GM19395 (cell line): ENCODE measurements around the gene NPAS3.

Experiments
- ATAC-seq: cut with Tn5 transposase; IDR thresholded peaks from one replicate; pipeline ENCODE4 v1.9.1; 2021; ENCODE audit warnings: mild to moderate bottlenecking, moderate library complexity; ENCODE audit not compliant: unreplicated experiment

NPAS3 gene

GRCh38 chr14:33464254-33464962 is 525.7 kb downstream of the NPAS3 start:
- no peak for ATAC-seq

DNA sequence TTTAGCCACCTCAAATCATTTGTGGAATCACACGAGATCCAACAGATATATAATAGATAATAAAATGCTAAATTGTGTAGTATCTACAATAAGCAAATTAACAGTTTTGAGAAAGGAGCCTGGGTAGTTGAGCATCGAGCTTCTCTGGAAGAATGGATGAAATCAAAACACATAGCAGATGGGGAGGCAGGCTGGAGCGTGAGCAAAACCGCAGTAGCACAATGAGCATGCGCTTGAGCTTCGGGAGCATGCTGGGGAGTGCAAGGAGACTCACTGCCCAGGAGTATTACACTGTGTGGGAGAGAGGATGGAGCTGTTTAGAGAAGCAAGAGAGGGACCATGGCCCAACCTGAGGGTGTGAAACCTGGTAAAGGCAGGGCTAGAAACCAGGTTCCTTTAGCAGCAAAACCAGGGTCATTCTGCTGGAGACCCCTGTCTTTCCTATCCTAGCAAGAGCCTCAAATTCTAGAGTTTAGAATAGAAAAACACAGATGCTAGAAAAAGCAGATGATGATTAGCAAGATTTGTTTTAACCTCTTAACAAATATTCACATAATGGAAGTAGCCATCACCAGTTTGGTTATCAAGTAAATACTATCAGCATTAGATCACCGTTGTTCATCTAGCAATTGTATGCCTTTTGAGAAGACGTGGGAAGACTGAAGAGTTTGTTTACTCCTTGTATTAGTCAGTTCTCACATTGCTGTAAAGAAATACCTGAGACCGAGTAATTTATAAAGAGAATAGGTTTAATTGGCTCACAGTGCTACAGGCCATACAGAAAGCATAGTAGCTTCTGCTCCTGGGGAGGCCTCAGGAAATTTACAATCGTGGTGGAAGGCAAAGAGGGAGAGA is 527.4 kb downstream of the NPAS3 start:
- ATAC-seq = no peak

DNA sequence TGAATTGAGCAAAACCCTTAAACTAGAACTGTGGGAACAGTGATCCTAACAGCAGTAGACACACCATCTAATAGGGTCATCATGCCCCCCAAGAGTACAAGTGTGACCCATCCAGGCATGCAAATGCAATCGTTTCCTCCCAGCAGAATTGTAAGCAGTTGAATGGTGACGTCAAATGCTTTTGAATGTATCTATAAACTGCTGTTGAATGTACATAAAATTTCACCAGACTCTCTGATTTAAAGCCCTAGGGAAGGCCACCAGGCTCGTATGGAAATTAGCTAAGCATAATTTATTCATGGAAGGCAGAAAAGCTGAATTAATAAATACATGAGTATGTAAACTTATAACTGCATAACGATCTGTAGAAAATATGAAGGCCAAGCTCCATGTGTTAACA is 529.3 kb downstream of the NPAS3 start:
- ATAC-seq = no peak

DNA sequence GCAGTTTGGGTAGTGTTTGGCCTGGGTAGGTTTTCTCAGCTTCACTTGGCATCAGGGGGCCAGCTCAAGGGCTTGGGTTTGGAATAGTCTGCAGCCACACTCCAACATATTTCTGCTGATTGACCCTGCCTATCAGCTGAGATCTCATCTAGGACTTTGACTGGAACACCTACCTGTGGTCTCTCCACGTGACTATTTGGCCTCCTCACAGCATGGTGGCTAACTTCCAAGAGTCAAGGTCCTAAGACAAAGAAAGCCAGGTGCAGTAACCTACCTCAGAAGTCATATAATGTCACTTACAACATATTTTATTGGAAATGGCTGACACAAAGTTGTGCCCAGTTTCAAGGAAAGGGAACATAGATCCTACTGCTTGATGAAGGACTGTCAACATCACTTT is 531.2 kb downstream of the NPAS3 start:
- ATAC-seq = no peak

- ATAC-seq = no peak
These were observed 533.1 kb downstream of the NPAS3 start for GRCh38 chr14:33471776-33472175.

DNA sequence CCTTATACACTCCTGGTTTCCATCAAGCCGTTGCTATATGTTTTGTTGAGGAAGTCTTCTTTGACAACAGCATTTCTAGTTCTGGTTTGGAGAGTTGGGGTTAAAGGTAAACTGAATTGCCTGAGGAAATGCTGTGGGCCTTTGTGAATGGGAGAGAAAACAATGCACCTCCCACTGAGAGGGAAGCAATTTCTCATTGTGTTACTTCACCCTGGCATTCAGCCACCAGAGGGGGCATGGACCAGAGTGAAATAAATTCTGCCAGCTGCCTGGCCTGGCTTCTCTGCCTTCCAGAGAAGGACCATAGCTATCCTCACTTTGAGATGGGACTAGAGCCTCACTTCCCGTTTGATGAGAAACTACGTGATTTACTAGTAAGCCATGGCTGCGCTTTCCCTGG is 536.9 kb downstream of the NPAS3 start:
- no peak for ATAC-seq

DNA sequence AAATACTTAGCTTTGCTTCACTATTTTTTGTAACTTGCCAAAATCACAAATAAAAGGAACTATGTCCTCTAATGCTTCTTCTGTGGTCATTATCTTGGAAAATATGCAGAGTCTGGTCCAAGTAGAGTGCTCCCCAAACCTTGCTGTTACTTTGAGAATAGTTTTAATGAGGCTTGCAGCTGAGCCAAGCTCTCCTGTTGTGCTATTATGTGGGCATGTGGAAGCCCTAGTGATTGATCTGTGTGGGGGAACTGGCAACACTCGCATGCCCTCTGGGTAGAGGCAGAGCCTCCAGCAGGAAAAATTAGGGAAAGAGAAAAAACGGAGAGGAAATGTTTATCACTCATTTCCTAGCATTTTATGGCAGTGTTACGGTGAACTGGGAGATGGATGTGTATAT is 539.1 kb downstream of the NPAS3 start:
- no peak for ATAC-seq

GRCh38 chr14:33480071-33480886 is 541.6 kb downstream of the NPAS3 start:
- no peak for ATAC-seq

GRCh38 chr14:33480887-33481184 is 542.2 kb downstream of the NPAS3 start:
- ATAC-seq = no peak

DNA sequence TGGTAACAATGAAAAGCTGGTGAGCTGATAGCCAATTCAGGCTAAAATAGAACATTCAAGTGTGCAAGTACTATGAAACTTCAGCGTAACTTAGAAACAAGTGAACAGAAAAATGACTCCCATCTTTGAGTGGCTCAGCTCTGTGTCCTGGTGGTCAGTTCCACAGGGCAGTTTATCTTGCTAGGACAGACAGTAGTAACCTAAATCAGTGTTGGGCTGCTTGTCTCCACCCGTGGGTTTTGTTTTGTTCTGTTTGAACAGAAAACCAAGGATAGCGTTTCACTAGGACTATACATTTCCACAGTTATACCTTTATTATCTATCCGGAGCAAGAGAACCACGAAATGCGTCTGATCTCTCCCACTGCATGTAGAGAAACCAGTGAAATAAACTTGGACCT is 544.4 kb downstream of the NPAS3 start:
- no peak for ATAC-seq

DNA sequence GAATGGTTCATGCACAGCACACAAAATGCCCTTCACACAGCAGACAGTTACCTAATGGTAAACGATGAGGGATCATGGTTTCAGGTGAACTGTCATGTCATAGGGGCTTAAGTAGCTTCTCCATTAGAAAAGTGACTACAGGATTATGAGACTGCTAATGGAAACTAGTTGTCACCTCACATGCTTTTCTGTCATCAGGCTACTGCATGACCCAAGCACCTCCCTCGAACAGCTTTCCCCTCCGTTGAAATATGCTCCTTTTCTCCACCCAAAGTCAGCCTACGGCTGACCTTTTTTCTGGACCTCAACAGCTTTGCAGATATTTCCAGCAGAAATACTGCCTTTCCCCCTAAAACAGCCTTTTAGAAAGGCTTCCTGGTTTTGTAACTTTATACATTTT is 544.9 kb downstream of the NPAS3 start:
- ATAC-seq = no peak

GRCh38 chr14:33484264-33484663 is 545.6 kb downstream of the NPAS3 start:
- no peak for ATAC-seq

- no peak for ATAC-seq
These were observed 547.7 kb downstream of the NPAS3 start for GRCh38 chr14:33486332-33486890.

DNA sequence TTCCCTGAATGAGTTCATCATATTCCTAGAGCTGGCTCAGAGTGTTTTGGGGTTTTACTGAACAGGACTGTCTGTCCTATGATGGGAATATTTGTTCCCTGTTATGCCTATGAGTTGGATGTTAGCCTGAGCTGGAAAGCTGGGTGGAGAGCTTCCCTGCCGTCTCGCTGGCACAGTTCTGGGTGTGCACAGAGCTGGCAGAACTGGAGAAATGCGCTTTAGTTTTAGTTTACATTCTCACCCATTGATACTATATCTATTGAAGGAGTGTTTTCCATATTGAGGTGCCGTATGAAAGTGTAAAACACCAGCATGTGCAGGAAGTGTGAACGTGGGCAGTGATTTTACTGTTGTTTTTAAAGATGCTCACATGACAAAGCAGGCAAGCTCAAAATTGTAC is 549.9 kb downstream of the NPAS3 start:
- ATAC-seq = no peak

DNA sequence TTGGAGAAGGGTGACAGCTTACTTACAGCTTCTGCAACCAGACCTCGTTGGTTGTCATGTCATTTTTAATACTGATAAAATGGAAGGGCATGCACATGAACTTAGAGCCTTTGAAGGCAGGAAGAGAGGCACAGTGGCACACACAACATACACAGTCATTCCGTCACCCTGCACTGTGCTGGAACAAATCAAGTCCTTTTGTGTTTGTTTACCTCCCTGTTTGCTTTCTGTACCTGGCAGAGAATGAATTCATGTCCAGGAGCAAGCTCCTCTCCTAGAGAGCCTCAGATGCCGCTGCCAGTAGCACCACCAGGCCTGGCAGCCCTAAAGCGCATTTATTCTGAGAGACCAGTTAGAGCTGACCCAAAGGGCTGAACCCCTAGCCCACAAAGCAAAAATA is 551.9 kb downstream of the NPAS3 start:
- ATAC-seq = no peak

DNA sequence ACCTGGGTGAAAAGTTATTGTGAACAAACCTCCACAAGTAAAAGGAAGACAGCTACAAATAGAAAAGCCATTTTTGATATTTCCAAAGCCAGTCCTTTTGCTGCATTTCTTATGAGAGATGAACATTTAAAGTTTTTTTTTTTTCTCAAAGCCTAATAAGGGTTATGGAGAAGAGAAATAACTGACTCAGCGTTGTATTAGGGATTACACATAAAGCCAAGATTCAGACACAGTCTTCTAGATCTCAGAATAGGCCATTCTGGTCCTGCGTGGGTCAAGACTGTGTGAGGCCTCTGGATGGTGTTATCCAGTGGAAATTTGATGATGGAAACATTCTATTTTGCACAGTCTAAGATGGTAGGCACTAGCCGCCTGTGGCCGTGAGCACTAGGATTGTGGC is 552.4 kb downstream of the NPAS3 start:
- ATAC-seq = no peak

- ATAC-seq = no peak
These were observed 553.8 kb downstream of the NPAS3 start for GRCh38 chr14:33492491-33492890.

GRCh38 chr14:33493266-33493665 is 554.6 kb downstream of the NPAS3 start:
- ATAC-seq = no peak

DNA sequence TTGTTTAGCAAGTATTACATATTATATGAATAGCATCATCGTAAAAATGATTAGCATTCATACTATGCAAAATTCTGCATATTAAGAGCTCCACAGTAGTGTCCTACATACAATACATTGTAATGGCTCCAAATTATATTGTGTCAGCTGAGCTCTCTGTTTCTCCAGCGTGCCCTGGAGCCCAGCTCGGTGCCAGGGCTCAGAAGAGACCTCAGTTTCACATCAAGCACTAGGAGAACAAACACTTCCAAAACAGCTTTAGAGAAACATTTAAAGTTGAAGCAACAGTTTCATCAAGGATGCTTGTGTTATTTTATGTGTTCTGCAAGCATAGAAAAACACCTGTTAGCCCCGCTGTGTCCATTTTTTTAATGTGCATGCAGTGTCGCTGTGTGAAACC is 555.3 kb downstream of the NPAS3 start:
- ATAC-seq = no peak

- no peak for ATAC-seq
These were observed 561.0 kb downstream of the NPAS3 start for GRCh38 chr14:33499687-33500086.
